ENCODE data around the gene LRRC18. TPM values are rescaled to one million over a fixed set of nuclear protein-coding genes. Genes with fewer than 3 reads are reported as not detected.

The LRRC18 gene
- total RNA-seq, 1 experiment from 2014 or later = not detected

DNA sequence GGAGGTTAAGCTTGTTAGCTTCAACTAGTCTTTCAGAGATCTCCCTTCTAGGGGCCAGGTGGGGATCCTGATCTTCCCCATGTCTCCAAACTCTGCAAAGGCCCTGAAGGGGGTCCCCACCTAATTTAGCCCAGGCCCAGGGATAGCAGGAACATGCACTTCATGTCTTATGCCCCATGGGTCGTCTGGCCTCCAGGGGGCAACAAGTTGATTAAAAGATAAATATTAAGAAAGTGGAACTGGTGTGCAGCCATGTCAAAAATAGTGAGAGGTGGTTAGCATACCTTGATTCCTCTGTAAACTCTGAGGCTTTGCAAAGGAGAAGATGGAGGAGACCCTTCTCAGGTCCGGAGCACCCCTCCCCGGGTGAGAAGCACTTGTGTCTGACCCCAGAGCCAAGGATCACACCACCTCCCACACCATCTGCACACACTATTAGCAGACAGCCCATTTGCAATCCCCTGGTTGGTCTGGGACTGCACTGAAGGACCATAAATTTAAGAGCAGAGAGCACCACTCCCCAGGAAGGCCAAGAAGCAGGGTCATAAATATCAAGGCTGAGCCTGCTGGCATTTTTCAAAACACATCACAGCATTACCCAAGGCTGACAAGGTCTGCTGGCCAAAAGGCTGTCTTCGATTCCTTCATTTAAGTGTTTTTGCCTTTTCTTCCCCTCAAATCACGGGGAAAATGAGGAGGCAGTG lies 44.2 kb upstream of the LRRC18 start:
- POLR2A ChIA-PET = no interaction called here
- H4K20me1 ChIP-seq (ENCODE audit: insufficient read depth) = no peaks in the 10 kb centered on the region

More for the DNA sequence above, 44.2 kb upstream of the LRRC18 start:
- H3K36me3 ChIP-seq (ENCODE audit: control insufficient read depth in 1 of 2, insufficient read depth in 2 of 2, low read length in 2 of 2) = no peaks in the 10 kb centered on the region
- ATAC-seq (no peak), DNase-seq (ENCODE audit: low read depth, low spot score) (no peak)
- no peak overlapping the region for H3K9ac ChIP-seq (ENCODE audit: low read length)
- no peaks in the 10 kb centered on the region for H3K79me2 ChIP-seq (ENCODE audit: insufficient read depth, low read length)
- H3K9me2 ChIP-seq (ENCODE audit: insufficient read depth) = no peaks in the 10 kb centered on the region
- RAD21 ChIA-PET (ENCODE audit: low non-redundant PET in 1 of 2, low total read pairs in 2 of 2, uncharacterized antibody in 2 of 2, unreplicated experiment in 2 of 2) = no interaction called here
- intact Hi-C loops (cut with micrococcal nuclease) = loop anchor here (5.0 kb wide), 1 partner anchor 434 kb away; no protein-coding TSS in a partner anchor
- no peaks in the 10 kb centered on the region for H3K27me3 ChIP-seq (ENCODE audit: insufficient read depth, low read length)
- CTCF ChIA-PET = interaction anchor here (3.3 kb wide), 1 partner anchor 178 kb away, joined by 9 read pairs; no protein-coding TSS in a partner anchor
- TF ChIP-seq YY1 (IDR thresholded peaks at IDR 0.05; ENCODE audit: extremely low read depth, insufficient replicate concordance, low read depth, low read length) (no peak), REST (IDR thresholded peaks at IDR 0.05; ENCODE audit: low read depth) (no peak), ATF3 (IDR thresholded peaks at IDR 0.05) (no peak), POLR2AphosphoS5 (IDR thresholded peaks at IDR 0.05; ENCODE audit: low read depth, low read length) (no peak), POLR2A (IDR thresholded peaks at IDR 0.05; ENCODE audit: borderline replicate concordance, extremely low read depth, insufficient read depth, insufficient read length) (no peak), FOSL1 (IDR thresholded peaks at IDR 0.05; ENCODE audit: low read depth) (no peak), TCF7L2 (IDR thresholded peaks at IDR 0.05; ENCODE audit: borderline replicate concordance, extremely low read depth, insufficient read depth, insufficient read length) (no peak), SIN3A (IDR thresholded peaks at IDR 0.05; ENCODE audit: low read depth) (no peak), ZBTB33 (IDR thresholded peaks at IDR 0.05; ENCODE audit: extremely low read depth, insufficient replicate concordance, low read length) (no peak), EGR1 (IDR thresholded peaks at IDR 0.05; ENCODE audit: low read depth) (no peak), ZNF274 (IDR thresholded peaks at IDR 0.05; ENCODE audit: low read depth, low read length) (no peak), EZH2 (IDR thresholded peaks at IDR 0.05) (no peak), ELF1 (IDR thresholded peaks at IDR 0.05; ENCODE audit: borderline replicate concordance, low read depth) (no peak), RAD21 (IDR thresholded peaks at IDR 0.05; ENCODE audit: low read depth) (no peak), SRF (IDR thresholded peaks at IDR 0.05; ENCODE audit: low read depth) (no peak), JUND (IDR thresholded peaks at IDR 0.05) (no peak), CEBPB (IDR thresholded peaks at IDR 0.05; ENCODE audit: low read depth) (no peak), SP1 (IDR thresholded peaks at IDR 0.05; ENCODE audit: low read depth) (no peak), MAX (IDR thresholded peaks at IDR 0.05) (no peak)
- TF ChIP-seq, protein P1, sequence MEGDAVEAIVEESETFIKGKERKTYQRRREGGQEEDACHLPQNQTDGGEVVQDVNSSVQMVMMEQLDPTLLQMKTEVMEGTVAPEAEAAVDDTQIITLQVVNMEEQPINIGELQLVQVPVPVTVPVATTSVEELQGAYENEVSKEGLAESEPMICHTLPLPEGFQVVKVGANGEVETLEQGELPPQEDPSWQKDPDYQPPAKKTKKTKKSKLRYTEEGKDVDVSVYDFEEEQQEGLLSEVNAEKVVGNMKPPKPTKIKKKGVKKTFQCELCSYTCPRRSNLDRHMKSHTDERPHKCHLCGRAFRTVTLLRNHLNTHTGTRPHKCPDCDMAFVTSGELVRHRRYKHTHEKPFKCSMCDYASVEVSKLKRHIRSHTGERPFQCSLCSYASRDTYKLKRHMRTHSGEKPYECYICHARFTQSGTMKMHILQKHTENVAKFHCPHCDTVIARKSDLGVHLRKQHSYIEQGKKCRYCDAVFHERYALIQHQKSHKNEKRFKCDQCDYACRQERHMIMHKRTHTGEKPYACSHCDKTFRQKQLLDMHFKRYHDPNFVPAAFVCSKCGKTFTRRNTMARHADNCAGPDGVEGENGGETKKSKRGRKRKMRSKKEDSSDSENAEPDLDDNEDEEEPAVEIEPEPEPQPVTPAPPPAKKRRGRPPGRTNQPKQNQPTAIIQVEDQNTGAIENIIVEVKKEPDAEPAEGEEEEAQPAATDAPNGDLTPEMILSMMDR (IDR thresholded peaks at IDR 0.05 in 2 of 3, conservative IDR thresholded peaks at IDR 0.05 in 1 of 3; ENCODE audit: borderline replicate concordance in 1 of 3, insufficient read depth in 1 of 3, low read depth in 2 of 3, low read length in 2 of 3) = no peak; a peak in 1 of 6 replicates
- no TSS peak for BruUV-seq (replicated peaks)
- no peak overlapping the region for H3K27ac ChIP-seq (ENCODE audit: low read depth, low read length)
- no peak overlapping the region for H3K4me3 ChIP-seq (replicated peaks in 1 of 2; ENCODE audit: low read depth in 1 of 2, low read length in 2 of 2)
- no peaks in the 10 kb centered on the region for H3K9me3 ChIP-seq (ENCODE audit: control insufficient read depth in 1 of 2, insufficient read depth in 1 of 2, low read depth in 1 of 2, low read length in 2 of 2)
- H2AFZ ChIP-seq (ENCODE audit: low read depth, low read length, poor library complexity, severe bottlenecking) = no peak overlapping the region
- H3K4me1 ChIP-seq (ENCODE audit: control insufficient read depth in 1 of 2, insufficient read depth in 2 of 2, low read length in 2 of 2) = no peaks in the 10 kb centered on the region
- no peak overlapping the region for H3K4me2 ChIP-seq (ENCODE audit: low read length)

Measured in HCT116 (cell line).